Activated naive CD8-positive, alpha-beta T cell treated with anti-CD3 and anti-CD28 coated beads, Interleukin-2, amount 50 U/mL, for 24 hours (primary cell): Measurements from ENCODE around the gene MYLK2.
A peak's percentile ranks its signal among the peaks of the same experiment; 100 is the strongest.

Source experiments
- ATAC-seq: fragments of 150-1000 bp; cut with Tn5 transposase; one replicate; pipeline ENCODE4 v1.10.0; 2021
- DNase-seq: peaks from one replicate; pipeline ENCODE4 v3.0.0; 2021
- H3K27ac Mint-ChIP-seq: one replicate; pipeline ENCODE4 v1.8.0; 2021; ENCODE audit warnings: mild to moderate bottlenecking, mixed read lengths
- H3K27me3 Mint-ChIP-seq: one replicate; pipeline ENCODE4 v1.8.0; 2021; ENCODE audit warnings: mixed read lengths
- H3K36me3 Mint-ChIP-seq: one replicate; pipeline ENCODE4 v1.8.0; 2021; ENCODE audit warnings: low read depth, mixed read lengths
- H3K4me1 Mint-ChIP-seq: one replicate; pipeline ENCODE4 v1.8.0; 2021; ENCODE audit warnings: mixed read lengths
- H3K4me3 Mint-ChIP-seq: one replicate; pipeline ENCODE4 v1.8.0; 2021; ENCODE audit warnings: mild to moderate bottlenecking, moderate library complexity, mixed read lengths
- H3K9me3 Mint-ChIP-seq: one replicate; pipeline ENCODE4 v1.8.0; 2021; ENCODE audit warnings: mixed read lengths

The MYLK2 gene

GRCh38 chr20:31819083-31819784 is at the start of gene MYLK2:
Gene MYLK2, plus strand, starts transcription at chr20:31819356. Its CDS starts 225 bp downstream, at chr20:31819581.
- no peak for ATAC-seq
- no peak within 1 kb of the TSS for H3K4me3 Mint-ChIP-seq
- no peaks in the 10 kb centered on the region for H3K36me3 Mint-ChIP-seq
- H3K4me1 Mint-ChIP-seq = no peaks in the 10 kb centered on the region
- H3K27ac Mint-ChIP-seq = no peak within 1 kb of the TSS
- no peak for DNase-seq
- H3K27me3 Mint-ChIP-seq = peaks cover 4% of the 10 kb centered on the region
- no peaks in the 10 kb centered on the region for H3K9me3 Mint-ChIP-seq

GRCh38 chr20:31769681-31770080 is 49.5 kb upstream of the MYLK2 start:
- no peak for ATAC-seq

DNA sequence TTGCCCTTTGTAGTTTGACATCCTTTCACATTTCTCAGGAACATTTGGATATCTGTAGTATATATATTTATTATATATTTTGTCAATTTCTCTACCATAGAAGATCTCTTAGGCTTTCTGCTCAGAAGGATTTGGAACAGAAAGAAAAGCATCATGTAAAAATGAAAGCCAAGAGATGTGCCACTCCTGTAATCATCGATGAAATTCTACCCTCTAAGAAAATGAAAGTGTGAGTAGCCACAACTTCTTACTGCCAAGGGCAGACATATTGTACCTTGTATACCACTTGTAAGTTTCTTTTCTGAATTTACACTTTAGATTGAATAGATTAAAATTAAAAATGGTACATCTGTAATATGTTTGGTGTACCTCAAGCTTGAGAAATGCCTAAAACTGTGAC is 48.9 kb upstream of the MYLK2 start:
- DNase-seq (no peak), ATAC-seq (no peak)
- H3K4me3 Mint-ChIP-seq = no peak overlapping the region
- H3K4me1 Mint-ChIP-seq = no peaks in the 10 kb centered on the region
- H3K9me3 Mint-ChIP-seq = no peaks in the 10 kb centered on the region
- no peaks in the 10 kb centered on the region for H3K27me3 Mint-ChIP-seq
- no peak overlapping the region for H3K27ac Mint-ChIP-seq
- peaks cover 67% of the 10 kb centered on the region for H3K36me3 Mint-ChIP-seq

More at GRCh38 chr20:31769681-31770080, 49.5 kb upstream of the MYLK2 start:
- Mint-ChIP-seq H3K27ac (no peak overlapping the region), H3K4me3 (no peak overlapping the region), H3K4me1 (no peaks in the 10 kb centered on the region), H3K9me3 (no peaks in the 10 kb centered on the region), H3K27me3 (no peaks in the 10 kb centered on the region), H3K36me3 (peaks cover 67% of the 10 kb centered on the region)
- no peak for DNase-seq

GRCh38 chr20:31774408-31774807 is 44.7 kb upstream of the MYLK2 start:
- Mint-ChIP-seq H3K4me1 (no peaks in the 10 kb centered on the region), H3K36me3 (peaks cover 75% of the 10 kb centered on the region), H3K27ac (no peak overlapping the region)

DNA sequence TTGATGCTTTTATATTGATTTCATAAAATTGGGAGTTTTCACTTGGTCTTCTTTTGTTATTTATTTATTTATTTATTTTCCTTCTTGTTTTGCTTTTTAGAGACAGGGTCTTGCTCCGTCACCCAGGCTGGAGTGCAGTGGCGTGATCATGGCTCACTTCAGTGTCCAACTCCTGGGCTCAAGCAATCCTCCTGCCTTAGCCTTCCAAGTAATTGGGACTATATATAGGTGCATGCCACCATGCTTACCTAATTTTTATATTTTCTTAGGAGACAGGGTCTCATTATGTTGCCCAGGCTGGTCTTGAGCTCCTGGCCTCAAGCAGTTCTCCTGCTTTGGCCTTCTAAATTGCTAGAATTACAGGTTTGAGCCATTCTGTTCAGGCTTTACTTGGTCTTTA is 38.3 kb upstream of the MYLK2 start:
- DNase-seq (no peak), ATAC-seq (no peak)
- Mint-ChIP-seq H3K4me1 (no peaks in the 10 kb centered on the region), H3K36me3 (peaks cover 64% of the 10 kb centered on the region), H3K27me3 (no peaks in the 10 kb centered on the region), H3K4me3 (no peak overlapping the region), H3K9me3 (no peaks in the 10 kb centered on the region), H3K27ac (no peak overlapping the region)

More at GRCh38 chr20:31774408-31774807, 44.7 kb upstream of the MYLK2 start:
- DNase-seq (no peak), ATAC-seq (no peak)
- Mint-ChIP-seq H3K9me3 (no peaks in the 10 kb centered on the region), H3K27me3 (no peaks in the 10 kb centered on the region), H3K4me3 (no peak overlapping the region)

DNA sequence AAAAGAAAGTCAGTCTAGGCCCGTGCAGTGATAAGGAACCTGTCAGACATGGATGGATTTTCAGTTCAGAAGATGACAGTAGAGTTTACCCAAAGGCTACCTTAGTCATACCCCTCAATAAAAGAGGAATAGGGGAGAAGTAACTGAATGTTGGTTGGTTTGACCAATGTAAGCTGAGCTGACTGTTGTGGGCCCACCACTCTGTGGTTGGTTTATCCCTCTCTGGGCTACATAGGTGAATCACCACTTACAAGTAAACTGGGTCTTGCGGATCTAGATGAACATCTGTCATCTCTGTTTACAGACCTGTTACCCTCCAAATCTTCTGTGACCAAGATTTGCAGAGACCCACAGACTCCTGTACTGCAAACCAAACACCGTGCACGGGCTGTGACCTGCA is 37.2 kb upstream of the MYLK2 start:
- H3K36me3 Mint-ChIP-seq = peaks cover 70% of the 10 kb centered on the region
- no peak overlapping the region for H3K4me3 Mint-ChIP-seq
- H3K27me3 Mint-ChIP-seq = no peaks in the 10 kb centered on the region
- H3K27ac Mint-ChIP-seq = no peak overlapping the region
- no peak for ATAC-seq
- DNase-seq = no peak
- no peaks in the 10 kb centered on the region for H3K9me3 Mint-ChIP-seq
- no peaks in the 10 kb centered on the region for H3K4me1 Mint-ChIP-seq

- Mint-ChIP-seq H3K27me3 (no peaks in the 10 kb centered on the region), H3K36me3 (peaks cover 66% of the 10 kb centered on the region), H3K27ac (no peak overlapping the region), H3K4me1 (no peaks in the 10 kb centered on the region), H3K9me3 (no peaks in the 10 kb centered on the region), H3K4me3 (no peak overlapping the region)
- DNase-seq = no peak
- no peak for ATAC-seq
Measured at GRCh38 chr20:31784354-31785044, 34.7 kb upstream of the MYLK2 start.

DNA sequence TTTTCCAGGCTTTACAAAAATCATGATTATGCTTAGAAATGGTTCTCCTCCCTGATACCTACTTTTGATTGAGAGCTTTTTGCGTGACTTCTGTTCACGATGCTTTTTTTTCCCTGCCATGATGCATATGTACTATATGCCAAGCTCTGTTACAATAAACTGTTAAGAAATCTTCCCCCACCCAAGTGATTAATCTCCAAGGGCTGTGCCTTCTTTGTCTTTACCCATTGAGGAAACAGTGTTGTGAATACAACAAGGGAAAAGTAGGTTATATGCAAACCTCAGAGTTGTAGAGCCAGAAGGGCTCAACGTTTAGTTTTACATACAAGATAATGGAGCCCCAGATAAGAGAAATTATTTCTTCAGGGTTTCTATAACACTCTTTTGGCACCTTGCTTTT is 34.1 kb upstream of the MYLK2 start:
- H3K4me3 Mint-ChIP-seq = no peak overlapping the region
- H3K27ac Mint-ChIP-seq = no peak overlapping the region
- DNase-seq (no peak), ATAC-seq (no peak)
- H3K9me3 Mint-ChIP-seq = no peaks in the 10 kb centered on the region
- no peaks in the 10 kb centered on the region for H3K4me1 Mint-ChIP-seq
- H3K27me3 Mint-ChIP-seq = no peaks in the 10 kb centered on the region
- peaks cover 62% of the 10 kb centered on the region for H3K36me3 Mint-ChIP-seq

DNA sequence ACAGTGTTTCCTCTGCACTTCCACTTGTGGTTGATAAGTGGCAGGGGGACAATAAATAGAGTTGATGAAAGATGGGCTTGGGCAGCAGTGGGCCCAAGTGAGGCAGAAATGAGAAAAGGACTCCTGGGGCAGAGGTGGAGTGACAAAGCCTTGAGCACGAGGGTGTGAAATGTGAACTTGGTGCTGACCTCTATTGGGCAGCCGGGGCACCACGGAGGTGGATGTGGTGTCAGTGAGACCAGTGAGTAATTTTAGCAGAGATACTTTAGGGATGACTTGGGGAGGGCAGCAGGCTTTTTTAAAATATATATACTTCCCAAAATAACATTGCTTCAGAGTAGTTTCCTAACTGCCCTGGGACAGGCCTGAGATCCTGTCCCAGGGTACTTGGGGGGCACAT is 30.6 kb upstream of the MYLK2 start:
- no peaks in the 10 kb centered on the region for H3K27me3 Mint-ChIP-seq
- no peaks in the 10 kb centered on the region for H3K4me1 Mint-ChIP-seq
- no peak overlapping the region for H3K4me3 Mint-ChIP-seq
- no peak overlapping the region for H3K27ac Mint-ChIP-seq
- H3K36me3 Mint-ChIP-seq = peaks cover 59% of the 10 kb centered on the region
- no peaks in the 10 kb centered on the region for H3K9me3 Mint-ChIP-seq
- no peak for DNase-seq
- peak; percentile 33 for ATAC-seq

GRCh38 chr20:31790401-31790800 is 28.8 kb upstream of the MYLK2 start:
- no peaks in the 10 kb centered on the region for H3K4me1 Mint-ChIP-seq
- H3K4me3 Mint-ChIP-seq = no peak overlapping the region
- H3K9me3 Mint-ChIP-seq = no peaks in the 10 kb centered on the region
- H3K27me3 Mint-ChIP-seq = no peaks in the 10 kb centered on the region
- DNase-seq (no peak), ATAC-seq (no peak)
- peaks cover 58% of the 10 kb centered on the region for H3K36me3 Mint-ChIP-seq
- H3K27ac Mint-ChIP-seq = no peak overlapping the region

GRCh38 chr20:31797364-31797763 is 21.8 kb upstream of the MYLK2 start:
- no peak for DNase-seq
- no peaks in the 10 kb centered on the region for H3K9me3 Mint-ChIP-seq
- H3K36me3 Mint-ChIP-seq = peaks cover 77% of the 10 kb centered on the region

DNA sequence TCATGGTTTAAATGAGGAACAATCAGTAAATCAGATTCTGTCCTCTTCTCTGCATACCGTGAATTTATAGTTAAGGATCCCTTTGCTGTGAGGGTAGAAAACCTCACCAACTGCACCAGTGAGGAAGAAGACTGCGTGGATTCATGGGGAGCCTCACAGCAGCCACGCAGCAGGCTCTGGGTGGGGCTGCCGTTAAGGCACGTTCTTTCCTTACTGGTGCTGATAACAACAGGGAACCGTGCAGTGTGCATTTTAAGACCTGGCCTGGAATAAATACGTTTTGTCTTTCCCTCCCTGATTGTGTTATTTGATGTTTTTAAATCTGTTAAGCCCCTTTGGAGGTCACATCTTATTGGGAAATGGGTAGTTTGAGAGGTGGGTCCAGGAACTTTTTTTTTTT is 17.6 kb upstream of the MYLK2 start:
- ATAC-seq = no peak
- DNase-seq = no peak
- H3K27me3 Mint-ChIP-seq = no peaks in the 10 kb centered on the region
- H3K9me3 Mint-ChIP-seq = no peaks in the 10 kb centered on the region
- peaks cover 65% of the 10 kb centered on the region for H3K36me3 Mint-ChIP-seq
- H3K27ac Mint-ChIP-seq = no peak overlapping the region
- no peak overlapping the region for H3K4me3 Mint-ChIP-seq
- peaks cover 12% of the 10 kb centered on the region for H3K4me1 Mint-ChIP-seq

More at GRCh38 chr20:31797364-31797763, 21.8 kb upstream of the MYLK2 start:
- no peak overlapping the region for H3K4me3 Mint-ChIP-seq
- no peaks in the 10 kb centered on the region for H3K4me1 Mint-ChIP-seq
- H3K27ac Mint-ChIP-seq = no peak overlapping the region
- no peak for ATAC-seq
- no peaks in the 10 kb centered on the region for H3K27me3 Mint-ChIP-seq

- Mint-ChIP-seq H3K27ac (no peak overlapping the region), H3K36me3 (peaks cover 49% of the 10 kb centered on the region), H3K9me3 (no peaks in the 10 kb centered on the region), H3K27me3 (no peaks in the 10 kb centered on the region), H3K4me1 (peaks cover 14% of the 10 kb centered on the region), H3K4me3 (no peak overlapping the region)
- DNase-seq = no peak
- ATAC-seq = no peak
Measured at GRCh38 chr20:31803552-31804291, 15.4 kb upstream of the MYLK2 start.

DNA sequence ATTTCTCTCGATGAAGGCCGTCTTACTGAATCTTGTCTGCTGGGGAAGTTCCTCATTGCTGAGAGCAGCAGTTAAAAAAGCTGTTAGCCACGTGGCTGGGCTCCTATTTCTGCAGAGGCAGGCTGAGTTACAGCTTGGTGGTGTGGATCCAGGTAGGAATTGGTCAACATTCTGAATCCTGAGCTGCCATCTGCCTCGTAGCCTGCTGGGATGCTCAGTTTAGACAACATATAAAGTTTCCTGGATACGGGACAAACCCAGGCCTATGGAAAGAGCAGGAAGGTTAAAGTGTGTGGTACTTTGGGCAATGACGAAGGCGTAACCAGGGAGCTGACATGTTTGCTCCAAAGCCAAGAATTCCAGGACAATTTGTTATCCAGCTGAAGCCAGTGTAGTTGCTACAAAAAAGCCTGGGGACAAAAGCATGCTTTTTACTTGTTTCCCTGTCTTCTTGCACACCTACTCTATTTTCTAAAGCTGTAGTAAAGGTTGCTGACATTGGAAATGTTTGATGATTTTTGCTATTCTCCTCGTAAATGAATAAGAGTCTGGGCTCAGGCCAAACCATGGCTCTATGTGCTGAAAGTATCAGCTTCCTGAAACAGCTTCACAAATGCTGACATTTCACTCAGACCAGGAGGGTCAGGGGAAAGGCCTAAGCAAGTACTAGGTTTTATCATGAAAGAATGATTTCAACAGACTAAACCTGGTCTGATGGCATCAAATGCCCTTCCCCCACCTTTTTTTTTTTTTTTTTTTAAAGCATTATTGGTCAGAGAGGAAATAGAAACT is 12.4 kb upstream of the MYLK2 start:
- H3K27ac Mint-ChIP-seq = no peak overlapping the region
- H3K9me3 Mint-ChIP-seq = no peaks in the 10 kb centered on the region
- DNase-seq (no peak), ATAC-seq (no peak)
- no peaks in the 10 kb centered on the region for H3K27me3 Mint-ChIP-seq
- H3K36me3 Mint-ChIP-seq = peaks cover 25% of the 10 kb centered on the region
- peaks cover 16% of the 10 kb centered on the region for H3K4me1 Mint-ChIP-seq
- H3K4me3 Mint-ChIP-seq = no peak overlapping the region
